Measurements from ENCODE around the gene LENEP. TPM values are rescaled to one million over a fixed set of nuclear protein-coding genes. Genes with fewer than 3 reads are reported as not detected.

LENEP gene
- total RNA-seq, 3 donors from 2014 or later (not counting 1 experiment from before 2014, with no cell fraction given), result not detected

DNA sequence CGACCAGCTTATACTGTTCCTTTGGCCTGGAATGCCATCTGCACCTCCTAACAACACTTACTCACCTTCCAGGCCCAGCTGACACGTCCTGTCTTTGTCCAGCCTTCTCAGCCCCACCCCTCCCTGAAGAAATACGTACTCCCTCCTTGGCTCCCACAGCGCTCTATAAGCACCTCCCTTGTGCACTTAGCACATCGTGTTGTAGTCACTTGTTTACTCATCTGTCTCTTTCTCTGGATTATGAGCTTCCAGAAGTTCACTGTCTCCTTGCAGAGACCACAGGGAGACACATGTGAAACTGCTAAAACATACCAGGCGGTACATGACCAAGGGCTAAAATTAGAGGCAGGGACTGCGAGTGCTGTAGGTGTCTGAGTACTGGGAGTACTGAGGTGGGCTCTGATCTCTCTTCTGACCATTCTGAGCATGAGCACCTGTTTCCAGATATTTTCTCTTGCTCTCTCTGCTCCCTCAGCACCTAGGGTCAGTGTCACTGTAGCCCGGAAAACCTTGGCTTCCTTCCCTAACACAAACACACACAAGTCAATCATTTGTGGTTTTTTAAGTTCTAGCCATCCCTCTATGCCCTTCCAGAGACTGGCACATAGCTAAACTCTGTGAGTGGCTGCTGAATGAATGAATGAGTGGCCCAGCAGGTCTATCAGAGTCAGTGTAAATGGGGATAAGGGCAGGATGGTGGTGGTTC, 45.4 kb downstream of the LENEP start:
- Mint-ChIP-seq H3K9me3 (no peaks in the 10 kb centered on the region), H3K36me3 (no peaks in the 10 kb centered on the region), H3K4me3 (no peak overlapping the region), H3K4me1 (peaks cover 0 to 5% of the 10 kb centered on the region in 2 donors), H3K27me3 (ENCODE audit: low read depth in 2 of 2) (peaks cover 7 to 12% of the 10 kb centered on the region in 2 donors), H3K27ac (no peak overlapping the region)
- no peak for ATAC-seq
- Histone ChIP-seq H3K36me3 (ENCODE audit: control insufficient read depth, insufficient read depth, low read length) (no peaks in the 10 kb centered on the region), H3K9me3 (ENCODE audit: control insufficient read depth, insufficient read depth, low read length) (no peaks in the 10 kb centered on the region), H3K4me1 (ENCODE audit: control insufficient read depth, insufficient read depth, low read length) (no peaks in the 10 kb centered on the region), H3K27me3 (ENCODE audit: control insufficient read depth, insufficient read depth, low read length) (no peaks in the 10 kb centered on the region), H3K27ac (ENCODE audit: low read length) (no peak overlapping the region), H3K4me3 (ENCODE audit: low read length) (no peak overlapping the region)
- intact Hi-C loops (cut with micrococcal nuclease), result no loop called here
- WGBS (ENCODE audit: insufficient coverage), result 42% methylated on average over 8 of the region's 8 CpGs
- TF ChIP-seq, protein P1, sequence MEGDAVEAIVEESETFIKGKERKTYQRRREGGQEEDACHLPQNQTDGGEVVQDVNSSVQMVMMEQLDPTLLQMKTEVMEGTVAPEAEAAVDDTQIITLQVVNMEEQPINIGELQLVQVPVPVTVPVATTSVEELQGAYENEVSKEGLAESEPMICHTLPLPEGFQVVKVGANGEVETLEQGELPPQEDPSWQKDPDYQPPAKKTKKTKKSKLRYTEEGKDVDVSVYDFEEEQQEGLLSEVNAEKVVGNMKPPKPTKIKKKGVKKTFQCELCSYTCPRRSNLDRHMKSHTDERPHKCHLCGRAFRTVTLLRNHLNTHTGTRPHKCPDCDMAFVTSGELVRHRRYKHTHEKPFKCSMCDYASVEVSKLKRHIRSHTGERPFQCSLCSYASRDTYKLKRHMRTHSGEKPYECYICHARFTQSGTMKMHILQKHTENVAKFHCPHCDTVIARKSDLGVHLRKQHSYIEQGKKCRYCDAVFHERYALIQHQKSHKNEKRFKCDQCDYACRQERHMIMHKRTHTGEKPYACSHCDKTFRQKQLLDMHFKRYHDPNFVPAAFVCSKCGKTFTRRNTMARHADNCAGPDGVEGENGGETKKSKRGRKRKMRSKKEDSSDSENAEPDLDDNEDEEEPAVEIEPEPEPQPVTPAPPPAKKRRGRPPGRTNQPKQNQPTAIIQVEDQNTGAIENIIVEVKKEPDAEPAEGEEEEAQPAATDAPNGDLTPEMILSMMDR (IDR thresholded peaks at IDR 0.05), result no peak
- no peak for DNase-seq

DNA sequence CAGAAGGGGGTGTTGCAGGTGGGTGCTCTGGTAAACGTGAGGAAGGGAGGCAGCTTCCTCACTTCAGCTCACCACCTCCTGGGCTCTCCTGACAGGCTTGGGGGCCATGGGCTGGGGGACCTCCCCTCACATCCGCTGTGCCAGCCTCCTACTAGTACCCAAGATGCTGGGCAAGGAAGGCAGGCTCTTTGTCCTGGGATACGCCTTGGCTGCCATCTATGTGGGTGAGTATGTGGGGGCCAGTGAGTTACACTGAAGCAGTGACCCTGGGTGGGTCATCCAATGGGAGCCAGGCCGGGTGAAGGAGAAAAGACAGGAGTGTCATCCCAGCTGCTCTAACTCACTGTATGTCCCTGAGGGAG, 45.9 kb downstream of the LENEP start:
- H3K4me1 Mint-ChIP-seq, result peaks cover 0 to 5% of the 10 kb centered on the region in 2 donors
- TF ChIP-seq, protein P1 (IDR thresholded peaks at IDR 0.05), result no peak
- WGBS (ENCODE audit: insufficient coverage), result 77% methylated on average over 3 of the region's 4 CpGs
- Histone ChIP-seq H3K4me3 (ENCODE audit: low read length) (no peak overlapping the region), H3K4me1 (ENCODE audit: control insufficient read depth, insufficient read depth, low read length) (no peaks in the 10 kb centered on the region), H3K36me3 (ENCODE audit: control insufficient read depth, insufficient read depth, low read length) (no peaks in the 10 kb centered on the region), H3K27ac (ENCODE audit: low read length) (no peak overlapping the region), H3K9me3 (ENCODE audit: control insufficient read depth, insufficient read depth, low read length) (no peaks in the 10 kb centered on the region), H3K27me3 (ENCODE audit: control insufficient read depth, insufficient read depth, low read length) (no peaks in the 10 kb centered on the region)
- no peak overlapping the region for H3K4me3 Mint-ChIP-seq
- H3K27me3 Mint-ChIP-seq (ENCODE audit: low read depth in 2 of 2), result peaks cover 9 to 12% of the 10 kb centered on the region in 2 donors
- intact Hi-C loops (cut with micrococcal nuclease), result no loop called here
- H3K27ac Mint-ChIP-seq, result no peak overlapping the region
- H3K36me3 Mint-ChIP-seq, result no peaks in the 10 kb centered on the region
- DNase-seq (no peak), ATAC-seq (no peak)
- no peaks in the 10 kb centered on the region for H3K9me3 Mint-ChIP-seq

DNA sequence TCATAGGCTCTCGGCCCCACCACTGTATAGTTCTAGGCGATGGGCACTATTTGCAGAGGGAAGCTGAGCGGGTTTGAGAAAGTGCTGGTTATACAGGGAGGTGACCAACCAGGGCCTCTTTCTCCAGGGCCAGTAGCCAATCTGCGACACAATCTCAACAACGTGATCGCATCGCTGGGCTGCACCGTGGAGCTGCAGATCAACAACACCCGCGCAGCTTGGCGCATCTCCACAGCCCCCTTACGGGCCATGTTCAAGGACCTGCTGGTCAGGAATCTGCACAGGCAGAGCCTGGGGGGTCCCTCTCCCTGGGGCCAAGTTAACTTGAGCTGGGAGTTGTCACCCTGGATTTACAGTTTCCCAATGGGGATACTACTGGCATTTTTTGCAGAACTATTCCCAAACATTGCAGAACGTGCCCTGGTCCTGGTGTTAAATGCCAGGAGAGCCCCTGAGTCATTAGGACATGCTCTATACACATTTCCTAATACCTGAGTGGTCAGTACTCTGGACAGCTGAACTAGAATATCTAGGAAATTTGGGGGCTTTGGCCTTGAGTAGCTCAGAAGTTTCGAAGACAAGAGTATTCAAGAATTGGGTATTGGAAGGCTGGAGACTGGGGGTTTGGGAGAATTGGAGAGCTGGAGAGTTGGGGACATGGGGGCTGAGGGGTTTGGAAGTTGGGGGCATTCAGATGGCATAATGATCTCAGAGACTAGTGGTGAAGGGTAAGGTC, 47.1 kb downstream of the LENEP start:
- no peaks in the 10 kb centered on the region for H3K36me3 Mint-ChIP-seq
- no peaks in the 10 kb centered on the region for H3K27me3 ChIP-seq (ENCODE audit: control insufficient read depth, insufficient read depth, low read length)
- peaks cover 9 to 12% of the 10 kb centered on the region in 2 donors for H3K27me3 Mint-ChIP-seq (ENCODE audit: low read depth in 2 of 2)
- H3K4me1 Mint-ChIP-seq, result peaks cover 0 to 13% of the 10 kb centered on the region in 2 donors
- H3K9me3 Mint-ChIP-seq, result no peaks in the 10 kb centered on the region
- H3K27ac Mint-ChIP-seq, result no peak overlapping the region
- H3K4me3 Mint-ChIP-seq, result no peak overlapping the region
- no peaks in the 10 kb centered on the region for H3K36me3 ChIP-seq (ENCODE audit: control insufficient read depth, insufficient read depth, low read length)
- H3K9me3 ChIP-seq (ENCODE audit: control insufficient read depth, insufficient read depth, low read length), result no peaks in the 10 kb centered on the region
- no peak overlapping the region for H3K4me3 ChIP-seq (ENCODE audit: low read length)
- no peak overlapping the region for H3K27ac ChIP-seq (ENCODE audit: low read length)
- no peak for ATAC-seq
- H3K4me1 ChIP-seq (ENCODE audit: control insufficient read depth, insufficient read depth, low read length), result no peaks in the 10 kb centered on the region
- no peak for DNase-seq
- 93% methylated on average over 14 of the region's 14 CpGs for WGBS (ENCODE audit: insufficient coverage)
- TF ChIP-seq, protein P1 (IDR thresholded peaks at IDR 0.05), result no peak
- intact Hi-C loops (cut with micrococcal nuclease), result no loop called here

Measured in natural killer cell (primary cell).